GM18511 (cell line): ENCODE results near the gene RAB28.

Experiments
- ATAC-seq: cut with Tn5 transposase; IDR thresholded peaks from one replicate; pipeline ENCODE4 v1.9.1; 2021; ENCODE audit warnings: mild to moderate bottlenecking, moderate library complexity; ENCODE audit not compliant: unreplicated experiment

The RAB28 gene

GRCh38 chr4:13384055-13384454 lies 100.1 kb downstream of the RAB28 start:
- no peak for ATAC-seq

- ATAC-seq = peak; percentile 92
Observed at GRCh38 chr4:13378973-13379759, 105.0 kb downstream of the RAB28 start.

- no peak for ATAC-seq
Observed at GRCh38 chr4:13371048-13371447, 113.1 kb downstream of the RAB28 start.

- no peak for ATAC-seq
Observed at GRCh38 chr4:13368217-13368616, 115.9 kb downstream of the RAB28 start.

GRCh38 chr4:13367691-13368090 lies 116.4 kb downstream of the RAB28 start:
- no peak for ATAC-seq

GRCh38 chr4:13367244-13367643 lies 116.9 kb downstream of the RAB28 start:
- no peak for ATAC-seq

- ATAC-seq = no peak
Observed at GRCh38 chr4:13365195-13365594, 118.9 kb downstream of the RAB28 start.

- no peak for ATAC-seq
Observed at GRCh38 chr4:13364653-13365052, 119.5 kb downstream of the RAB28 start.

GRCh38 chr4:13364172-13364571 lies 120.0 kb downstream of the RAB28 start:
- no peak for ATAC-seq

- no peak for ATAC-seq
Observed at GRCh38 chr4:13359809-13360208, 124.3 kb downstream of the RAB28 start.

GRCh38 chr4:13355111-13355880 lies 128.8 kb downstream of the RAB28 start:
- ATAC-seq = no peak

- ATAC-seq = no peak
Observed at GRCh38 chr4:13349096-13349495, 135.0 kb downstream of the RAB28 start.

- no peak for ATAC-seq
Observed at GRCh38 chr4:13348216-13348615, 135.9 kb downstream of the RAB28 start.

- no peak for ATAC-seq
Observed at GRCh38 chr4:13347517-13348125, 136.5 kb downstream of the RAB28 start.

GRCh38 chr4:13344216-13344615 lies 139.9 kb downstream of the RAB28 start:
- ATAC-seq = no peak

- ATAC-seq = no peak
Observed at GRCh38 chr4:13340672-13341071, 143.5 kb downstream of the RAB28 start.

GRCh38 chr4:13331827-13332226 lies 152.3 kb downstream of the RAB28 start:
- no peak for ATAC-seq

GRCh38 chr4:13329963-13330362 lies 154.2 kb downstream of the RAB28 start:
- peak; percentile 68 for ATAC-seq

- ATAC-seq = peak; percentile 22
Observed at GRCh38 chr4:13329340-13329850, 154.7 kb downstream of the RAB28 start.

GRCh38 chr4:13328591-13328990 lies 155.5 kb downstream of the RAB28 start:
- ATAC-seq = no peak

GRCh38 chr4:13327991-13328390 lies 156.1 kb downstream of the RAB28 start:
- no peak for ATAC-seq

- ATAC-seq = no peak
Observed at GRCh38 chr4:13325744-13326143, 158.4 kb downstream of the RAB28 start.
